Measurements from ENCODE around the gene NNMT.

GRCh38 chr11:114274637-114275036 lies 21.6 kb upstream of the NNMT start:
- no peak for TF ChIP-seq CTCF (IDR thresholded peaks at IDR 0.05 in 2 of 3, conservative IDR thresholded peaks at IDR 0.05 in 1 of 3; ENCODE audit: borderline replicate concordance in 1 of 3, insufficient read depth in 1 of 3, low read depth in 2 of 3, low read length in 2 of 3)
- no peak for TF ChIP-seq POLR2A (IDR thresholded peaks at IDR 0.05; ENCODE audit: borderline replicate concordance, extremely low read depth, insufficient read depth, insufficient read length)
- no peak for TF ChIP-seq EZH2 (IDR thresholded peaks at IDR 0.05)
- TF ChIP-seq REST (IDR thresholded peaks at IDR 0.05; ENCODE audit: low read depth): no peak
- TF ChIP-seq POLR2AphosphoS5 (IDR thresholded peaks at IDR 0.05; ENCODE audit: low read depth, low read length): no peak
- no peak for TF ChIP-seq ZNF274 (IDR thresholded peaks at IDR 0.05; ENCODE audit: low read depth, low read length)
- no peak for TF ChIP-seq EGR1 (IDR thresholded peaks at IDR 0.05; ENCODE audit: low read depth)

All from HCT116 (cell line).